ENCODE data around the gene SPAG16.

The SPAG16 gene

DNA sequence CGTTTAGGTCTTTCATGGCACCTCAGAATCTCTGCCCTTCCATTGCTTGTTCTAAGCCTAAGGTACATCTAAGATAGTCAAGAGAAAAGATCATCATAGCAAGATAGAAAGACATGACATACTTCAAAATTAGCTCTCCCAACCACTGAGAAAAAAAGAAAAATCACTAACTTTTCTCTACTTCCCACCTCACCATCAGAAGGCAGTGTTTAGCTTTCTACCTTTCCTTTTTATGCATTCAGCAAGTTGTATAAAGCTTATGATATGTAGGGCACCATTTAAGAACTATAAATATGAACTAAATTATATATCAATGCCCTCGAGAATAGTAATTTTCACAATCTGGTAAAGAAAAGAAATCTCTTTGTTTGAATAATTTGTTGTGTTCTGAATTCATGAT is 794.8 kb downstream of the SPAG16 start:
- TF ChIP-seq GATA2 (IDR thresholded peaks at IDR 0.05; ENCODE audit: low read depth, low read length): no peak
- TF ChIP-seq GATA3 (IDR thresholded peaks at IDR 0.05; ENCODE audit: low read depth, low read length): no peak

DNA sequence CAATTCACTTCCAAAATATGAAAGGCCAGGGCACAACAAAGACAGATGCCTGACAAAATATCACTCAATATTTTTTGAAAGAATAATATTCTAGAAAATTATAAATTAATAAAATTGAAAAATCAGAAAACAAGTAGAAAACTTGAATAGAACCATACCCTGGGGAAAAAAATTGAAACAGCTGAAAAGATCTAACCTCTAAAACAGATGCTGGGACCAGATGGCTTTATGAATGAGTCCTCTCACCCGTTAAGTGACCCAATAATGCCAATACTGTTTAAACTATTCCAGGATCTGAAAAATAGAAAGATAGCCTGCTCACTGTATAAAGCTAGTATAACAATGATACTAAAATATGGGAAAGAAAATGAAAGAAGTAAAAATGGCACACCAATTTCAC is 804.3 kb downstream of the SPAG16 start:
- no peak for TF ChIP-seq GATA2 (IDR thresholded peaks at IDR 0.05; ENCODE audit: low read depth, low read length)
- no peak for TF ChIP-seq GATA3 (IDR thresholded peaks at IDR 0.05; ENCODE audit: low read depth, low read length)

GRCh38 chr2:214096208-214096715 is 812.0 kb downstream of the SPAG16 start:
- TF ChIP-seq GATA3 (IDR thresholded peaks at IDR 0.05; ENCODE audit: low read depth, low read length): no peak

DNA sequence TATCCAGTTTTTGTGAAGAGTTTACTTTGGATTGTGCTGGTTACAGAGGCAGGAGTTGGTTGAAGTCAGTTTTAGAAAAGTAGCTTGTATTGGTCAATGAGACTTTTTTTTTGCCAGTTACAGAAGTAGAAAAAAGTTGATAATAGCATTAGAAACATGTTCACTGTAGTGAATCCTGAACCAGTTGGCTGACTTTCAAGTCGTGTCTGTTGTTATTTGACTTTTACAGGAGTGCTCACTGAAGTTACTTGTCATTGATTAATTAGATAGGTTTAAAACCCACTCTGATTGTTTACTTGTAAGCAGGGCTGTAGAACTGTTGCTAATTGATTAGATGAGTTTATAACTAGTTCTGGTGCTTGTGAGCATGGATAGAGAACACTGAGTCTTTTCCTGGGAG is 814.5 kb downstream of the SPAG16 start:
- TF ChIP-seq GATA2 (IDR thresholded peaks at IDR 0.05; ENCODE audit: low read depth, low read length) (no peak), GATA3 (IDR thresholded peaks at IDR 0.05; ENCODE audit: low read depth, low read length) (no peak)

GRCh38 chr2:214100488-214100887 is 816.2 kb downstream of the SPAG16 start:
- no peak for TF ChIP-seq GATA2 (IDR thresholded peaks at IDR 0.05; ENCODE audit: low read depth, low read length)
- TF ChIP-seq GATA3 (IDR thresholded peaks at IDR 0.05; ENCODE audit: low read depth, low read length): no peak

DNA sequence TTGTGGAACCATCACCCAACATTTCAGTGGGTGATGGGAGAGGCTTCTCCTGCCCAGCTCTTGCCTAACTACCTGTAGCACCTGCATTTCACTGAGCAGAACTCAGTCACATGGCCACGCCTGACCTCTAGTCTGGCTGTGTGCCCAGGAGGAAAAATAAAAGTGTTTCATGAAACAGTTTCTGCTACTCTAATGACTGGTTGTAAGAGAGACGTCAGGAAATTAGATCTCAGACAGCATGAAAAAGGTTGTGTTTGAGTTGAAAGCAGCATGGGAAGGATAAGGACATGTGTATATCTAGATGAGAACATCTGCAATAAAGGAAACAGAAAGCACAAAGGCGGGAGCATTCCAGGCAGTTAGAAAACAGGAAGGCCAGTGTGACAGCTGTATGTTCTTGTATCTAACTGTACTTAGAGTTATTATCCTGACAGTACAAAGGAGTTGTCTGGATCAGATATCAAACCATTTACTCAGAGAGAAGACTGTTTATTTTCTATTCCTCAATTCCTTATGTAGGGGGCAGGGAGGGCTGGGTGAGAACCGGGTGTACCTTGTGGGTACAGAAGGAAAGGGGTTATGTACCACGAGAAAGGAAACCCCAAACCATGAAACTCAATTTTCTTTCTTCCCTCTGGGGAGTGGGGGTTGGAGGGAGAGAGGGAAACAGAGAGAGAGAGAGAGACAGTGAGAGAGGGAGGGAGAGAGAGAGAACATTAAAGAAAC is 819.2 kb downstream of the SPAG16 start:
- TF ChIP-seq GATA2 (IDR thresholded peaks at IDR 0.05; ENCODE audit: low read depth, low read length): no peak
- no peak for TF ChIP-seq GATA3 (IDR thresholded peaks at IDR 0.05; ENCODE audit: low read depth, low read length)

GRCh38 chr2:214104219-214104618 is 820.0 kb downstream of the SPAG16 start:
- no peak for TF ChIP-seq GATA3 (IDR thresholded peaks at IDR 0.05; ENCODE audit: low read depth, low read length)
- TF ChIP-seq GATA2 (IDR thresholded peaks at IDR 0.05; ENCODE audit: low read depth, low read length): no peak

DNA sequence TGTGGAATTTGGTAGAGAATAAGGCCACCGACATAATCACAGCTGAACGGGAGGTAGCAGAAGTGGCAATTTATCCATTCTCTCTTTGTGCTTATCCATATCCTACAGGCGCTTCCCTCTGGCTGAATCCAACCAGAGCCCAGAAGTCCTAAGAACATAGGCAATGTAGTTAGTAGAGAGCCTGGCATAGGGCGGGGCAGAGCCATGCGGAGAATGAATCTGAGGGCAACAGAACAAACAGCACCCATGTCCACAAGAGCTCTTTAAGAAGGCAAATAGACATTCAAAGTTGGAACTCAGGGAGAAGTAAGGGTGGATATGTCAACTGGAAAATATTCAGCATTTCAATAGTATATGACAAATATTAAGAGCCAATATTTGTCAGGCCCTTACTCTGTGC is 820.7 kb downstream of the SPAG16 start:
- no peak for TF ChIP-seq GATA2 (IDR thresholded peaks at IDR 0.05; ENCODE audit: low read depth, low read length)
- TF ChIP-seq GATA3 (IDR thresholded peaks at IDR 0.05; ENCODE audit: low read depth, low read length): no peak

GRCh38 chr2:214107726-214108125 is 823.5 kb downstream of the SPAG16 start:
- TF ChIP-seq GATA2 (IDR thresholded peaks at IDR 0.05; ENCODE audit: low read depth, low read length): no peak
- no peak for TF ChIP-seq GATA3 (IDR thresholded peaks at IDR 0.05; ENCODE audit: low read depth, low read length)

DNA sequence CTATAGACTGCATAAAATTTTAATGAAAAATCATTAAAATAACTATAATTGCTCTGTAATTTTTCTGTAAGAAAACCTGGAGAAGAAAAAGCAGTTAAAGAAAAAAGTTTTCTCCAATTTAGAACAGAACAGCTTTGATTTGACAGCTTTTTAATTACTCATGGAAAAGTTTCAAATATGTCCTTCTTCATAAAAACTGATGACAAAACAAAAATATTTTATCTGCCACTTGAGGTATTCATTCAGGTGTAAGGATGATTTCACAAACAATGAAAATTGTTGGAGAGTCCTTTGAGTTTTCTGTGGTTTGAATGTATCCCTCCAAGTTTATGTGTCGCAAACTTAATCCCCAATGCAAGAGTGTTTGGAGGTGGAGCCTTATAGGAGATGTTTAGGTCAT is 824.3 kb downstream of the SPAG16 start:
- TF ChIP-seq GATA2 (IDR thresholded peaks at IDR 0.05; ENCODE audit: low read depth, low read length) (no peak), GATA3 (IDR thresholded peaks at IDR 0.05; ENCODE audit: low read depth, low read length) (no peak)

GRCh38 chr2:214117054-214117453 is 832.8 kb downstream of the SPAG16 start:
- TF ChIP-seq GATA2 (IDR thresholded peaks at IDR 0.05; ENCODE audit: low read depth, low read length) (no peak), GATA3 (IDR thresholded peaks at IDR 0.05; ENCODE audit: low read depth, low read length) (no peak)

DNA sequence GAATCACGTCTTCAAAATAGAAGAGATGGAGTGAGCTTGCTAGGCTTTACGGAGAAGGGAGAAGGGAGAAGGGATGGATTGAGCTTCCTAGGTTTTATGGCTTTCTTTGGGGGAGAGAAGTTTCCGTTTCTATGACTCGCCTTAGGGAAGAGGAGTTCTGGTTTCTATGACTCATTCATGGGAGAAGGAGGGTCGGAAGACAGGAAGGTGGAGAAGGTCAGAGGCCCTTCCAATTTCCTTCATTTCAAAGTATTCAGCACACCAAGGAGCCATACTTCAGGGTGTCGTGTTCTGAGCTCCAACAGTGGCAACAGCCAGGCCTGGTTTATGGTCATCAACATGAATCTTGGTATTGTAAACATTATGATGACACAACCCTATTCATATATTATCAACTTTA is 841.9 kb downstream of the SPAG16 start:
- TF ChIP-seq GATA2 (IDR thresholded peaks at IDR 0.05; ENCODE audit: low read depth, low read length) (no peak), GATA3 (IDR thresholded peaks at IDR 0.05; ENCODE audit: low read depth, low read length) (no peak)

- TF ChIP-seq GATA3 (IDR thresholded peaks at IDR 0.05; ENCODE audit: low read depth, low read length): no peak
- TF ChIP-seq GATA2 (IDR thresholded peaks at IDR 0.05; ENCODE audit: low read depth, low read length): no peak
These were observed 842.9 kb downstream of the SPAG16 start for GRCh38 chr2:214127170-214127569.

DNA sequence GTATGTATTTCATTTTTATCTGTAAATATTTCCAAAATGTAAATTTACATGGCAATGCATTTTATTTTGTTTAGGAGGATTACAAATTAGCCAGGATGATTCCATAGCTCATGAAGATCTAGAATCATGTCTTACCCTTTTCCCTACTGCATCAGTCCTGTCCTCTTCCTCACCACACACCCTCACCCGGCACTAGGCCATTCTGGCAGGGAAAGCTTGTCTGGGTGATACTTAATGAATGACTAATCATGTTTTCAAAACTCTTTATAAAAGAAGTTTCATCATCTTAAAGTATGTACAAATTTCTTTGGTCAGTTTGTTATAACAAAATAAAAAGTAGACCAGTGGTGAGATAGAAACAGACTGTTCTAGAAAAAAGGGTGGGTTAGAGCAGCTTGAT is 843.3 kb downstream of the SPAG16 start:
- TF ChIP-seq GATA2 (IDR thresholded peaks at IDR 0.05; ENCODE audit: low read depth, low read length) (no peak), GATA3 (IDR thresholded peaks at IDR 0.05; ENCODE audit: low read depth, low read length) (no peak)

- no peak for TF ChIP-seq GATA3 (IDR thresholded peaks at IDR 0.05; ENCODE audit: low read depth, low read length)
- no peak for TF ChIP-seq GATA2 (IDR thresholded peaks at IDR 0.05; ENCODE audit: low read depth, low read length)
These were observed 843.8 kb downstream of the SPAG16 start for GRCh38 chr2:214128040-214128439.

DNA sequence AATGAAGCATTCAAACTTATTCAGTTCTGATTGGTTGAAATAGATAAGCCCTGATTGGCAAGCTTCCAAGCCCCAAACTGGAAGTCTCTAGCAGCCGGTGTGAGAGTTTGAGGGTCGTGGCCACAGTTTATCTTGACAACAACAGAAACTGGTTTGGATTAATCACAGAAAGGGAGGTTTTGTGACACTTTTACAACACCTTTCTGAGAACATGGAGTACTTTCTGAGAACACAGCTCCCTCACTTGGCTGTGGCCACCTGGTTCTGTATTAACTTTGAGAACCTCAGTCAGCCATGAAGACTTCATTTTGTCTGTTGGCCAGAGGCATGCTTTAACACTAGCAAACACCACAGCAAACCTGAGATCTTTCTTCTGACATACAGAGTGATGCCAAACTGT is 845.9 kb downstream of the SPAG16 start:
- TF ChIP-seq GATA2 (IDR thresholded peaks at IDR 0.05; ENCODE audit: low read depth, low read length): no peak
- no peak for TF ChIP-seq GATA3 (IDR thresholded peaks at IDR 0.05; ENCODE audit: low read depth, low read length)

Measured in SH-SY5Y (cell line).